Activated gamma-delta T cell (primary cell): ENCODE results near the gene NCAM2.

Experiments
- DNase-seq: peaks from one replicate; lab custom pipeline; 2025; lab: John Stamatoyannopoulos, UW

The NCAM2 gene

GRCh38 chr21:21175798-21176334, 177.7 kb downstream of the NCAM2 start:
- DNase-seq: no peak

DNA sequence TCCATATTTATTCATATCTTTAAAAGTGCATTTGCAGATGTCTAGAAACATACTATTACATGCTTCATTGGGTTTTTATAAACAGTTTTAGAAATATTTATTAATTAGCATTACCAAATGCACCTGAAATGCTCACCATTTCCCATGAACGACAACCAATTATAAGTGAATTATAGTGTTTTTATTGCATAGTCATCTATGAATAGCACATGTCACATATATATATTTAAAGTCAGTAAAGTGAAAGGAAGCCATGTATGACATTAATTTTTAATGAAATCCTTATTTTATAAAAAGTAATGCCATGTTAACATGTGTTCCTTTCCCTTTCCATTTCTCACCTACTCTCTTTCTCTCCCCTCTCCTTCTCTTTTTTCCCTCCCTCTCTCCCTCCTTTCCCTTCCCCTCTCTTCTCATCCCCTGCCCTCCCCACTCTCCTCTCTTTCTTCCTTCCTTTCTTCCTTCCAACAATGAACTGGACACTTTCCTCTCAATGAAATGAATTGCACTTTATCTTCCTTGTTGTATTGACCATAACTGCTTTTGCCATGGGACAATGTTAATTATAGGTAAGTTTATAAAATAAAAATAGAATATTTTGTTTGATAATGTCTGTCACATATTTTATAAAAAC, 179.3 kb downstream of the NCAM2 start:
- no peak for DNase-seq

GRCh38 chr21:21179619-21180298, 181.6 kb downstream of the NCAM2 start:
- no peak for DNase-seq

DNA sequence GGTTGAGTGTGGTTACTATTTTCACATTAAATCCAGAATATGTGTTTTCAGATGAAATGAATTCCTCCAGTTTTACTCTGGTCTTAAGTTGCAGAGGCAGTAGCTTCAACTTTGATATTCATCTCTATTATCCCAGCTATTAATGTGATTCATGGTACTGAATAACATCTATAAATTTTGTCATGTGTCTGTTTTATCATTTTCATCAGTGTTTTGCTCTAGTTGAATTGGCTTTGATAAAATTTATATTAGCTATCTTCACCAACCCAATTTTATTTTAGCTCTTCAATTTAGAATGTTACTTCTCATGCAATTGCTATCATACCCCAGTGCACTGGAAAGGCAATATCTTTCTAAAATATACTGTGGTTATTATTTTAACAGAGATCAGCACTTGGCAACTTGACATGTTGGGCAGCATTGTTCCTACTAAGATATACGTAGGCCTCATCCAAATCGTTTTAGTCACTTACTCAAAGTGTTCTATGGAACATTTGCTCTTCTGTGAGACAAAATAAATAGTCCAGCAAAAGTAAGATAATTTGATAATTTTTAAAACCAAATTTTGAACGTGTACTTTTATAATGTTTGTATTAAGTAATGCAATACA, 184.3 kb downstream of the NCAM2 start:
- DNase-seq: no peak

- no peak for DNase-seq
Measured at GRCh38 chr21:21183092-21183491, 184.9 kb downstream of the NCAM2 start.

DNA sequence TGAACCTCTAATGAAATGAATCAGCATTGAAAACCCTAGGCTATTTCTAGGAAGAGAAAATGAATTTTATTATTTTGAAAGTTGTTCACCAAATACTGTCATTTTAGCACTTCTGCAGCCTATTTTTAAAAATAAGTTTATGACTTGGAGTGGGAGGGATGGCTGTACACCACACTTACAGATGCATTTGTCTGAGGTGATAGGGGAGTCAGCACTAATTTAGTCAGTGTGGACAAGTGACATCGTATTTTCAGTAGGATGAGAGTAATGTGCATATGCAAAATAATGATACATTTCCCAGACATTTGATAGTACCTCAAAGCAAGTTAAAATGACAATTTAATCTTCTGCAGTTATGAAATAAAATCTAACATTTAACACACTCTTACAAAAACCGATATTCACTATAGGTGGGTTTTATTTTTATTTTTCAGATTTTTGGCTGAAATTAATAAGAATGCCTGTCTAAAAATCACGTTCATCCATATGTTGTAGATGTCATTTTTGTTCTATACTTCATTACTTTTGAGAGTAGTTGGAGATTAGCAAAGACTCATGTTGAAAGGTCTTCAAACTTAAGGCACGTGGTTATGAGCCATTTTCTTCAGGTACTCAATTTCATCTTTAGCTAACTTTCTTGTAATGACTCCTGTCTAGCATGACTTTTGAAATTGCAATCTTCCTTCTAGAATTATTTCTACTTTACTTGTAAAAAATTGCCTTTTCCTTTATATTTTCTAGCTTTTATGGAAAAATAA, 186.7 kb downstream of the NCAM2 start:
- DNase-seq: no peak

DNA sequence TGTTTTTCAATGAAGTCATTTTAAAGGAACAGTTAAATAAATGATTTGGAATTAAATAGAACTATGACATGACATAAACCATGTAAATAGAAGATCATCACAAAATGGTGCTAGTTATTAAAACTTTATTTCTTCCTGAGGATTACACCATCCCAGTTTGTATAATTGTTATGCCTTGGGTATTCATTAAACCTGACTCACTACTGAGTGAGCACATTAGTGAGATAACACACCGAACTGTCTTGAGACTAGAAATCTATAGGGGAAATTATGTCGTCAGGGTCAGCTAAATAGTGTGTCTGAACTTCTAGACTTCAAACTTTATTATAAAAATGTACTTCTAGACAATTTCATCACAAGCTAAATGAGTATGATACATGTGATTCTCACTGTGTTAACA, 189.4 kb downstream of the NCAM2 start:
- no peak for DNase-seq

DNA sequence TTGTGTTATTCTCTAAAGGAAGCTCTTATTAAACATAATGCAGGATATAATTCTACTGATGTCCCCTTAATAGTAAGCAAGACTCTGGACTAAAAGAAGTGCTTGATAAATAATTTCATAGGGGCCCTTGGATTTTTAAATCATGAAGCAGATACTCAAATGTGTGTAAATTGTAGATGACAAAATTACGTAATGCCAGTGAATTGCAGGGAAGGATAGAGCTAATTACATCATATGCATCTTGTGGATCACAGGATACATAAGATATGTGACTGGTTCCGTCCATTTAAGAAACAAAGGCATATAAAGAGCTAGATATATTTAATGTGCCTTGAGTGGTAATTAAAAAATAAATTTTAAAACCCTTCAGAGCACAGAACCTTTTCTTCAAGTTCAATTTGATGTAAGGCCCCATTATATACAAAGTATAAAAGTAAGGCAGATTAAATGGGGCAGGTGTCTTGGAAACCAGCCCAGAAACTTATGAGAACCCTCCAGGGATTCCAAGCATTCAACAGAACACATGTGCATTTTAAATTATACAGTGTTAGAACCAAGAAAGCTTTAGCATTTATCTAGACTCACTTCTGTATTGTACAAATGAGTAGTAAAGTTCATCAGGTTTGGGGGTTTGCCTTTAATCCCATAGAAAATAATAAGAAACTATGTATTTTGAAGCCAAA, 190.4 kb downstream of the NCAM2 start:
- no peak for DNase-seq

- DNase-seq: no peak
Measured at GRCh38 chr21:21195417-21195943, 197.3 kb downstream of the NCAM2 start.

- no peak for DNase-seq
Measured at GRCh38 chr21:21196087-21196486, 197.9 kb downstream of the NCAM2 start.

GRCh38 chr21:21196848-21197247, 198.6 kb downstream of the NCAM2 start:
- DNase-seq: no peak

GRCh38 chr21:21199342-21200102, 201.3 kb downstream of the NCAM2 start:
- DNase-seq: no peak

DNA sequence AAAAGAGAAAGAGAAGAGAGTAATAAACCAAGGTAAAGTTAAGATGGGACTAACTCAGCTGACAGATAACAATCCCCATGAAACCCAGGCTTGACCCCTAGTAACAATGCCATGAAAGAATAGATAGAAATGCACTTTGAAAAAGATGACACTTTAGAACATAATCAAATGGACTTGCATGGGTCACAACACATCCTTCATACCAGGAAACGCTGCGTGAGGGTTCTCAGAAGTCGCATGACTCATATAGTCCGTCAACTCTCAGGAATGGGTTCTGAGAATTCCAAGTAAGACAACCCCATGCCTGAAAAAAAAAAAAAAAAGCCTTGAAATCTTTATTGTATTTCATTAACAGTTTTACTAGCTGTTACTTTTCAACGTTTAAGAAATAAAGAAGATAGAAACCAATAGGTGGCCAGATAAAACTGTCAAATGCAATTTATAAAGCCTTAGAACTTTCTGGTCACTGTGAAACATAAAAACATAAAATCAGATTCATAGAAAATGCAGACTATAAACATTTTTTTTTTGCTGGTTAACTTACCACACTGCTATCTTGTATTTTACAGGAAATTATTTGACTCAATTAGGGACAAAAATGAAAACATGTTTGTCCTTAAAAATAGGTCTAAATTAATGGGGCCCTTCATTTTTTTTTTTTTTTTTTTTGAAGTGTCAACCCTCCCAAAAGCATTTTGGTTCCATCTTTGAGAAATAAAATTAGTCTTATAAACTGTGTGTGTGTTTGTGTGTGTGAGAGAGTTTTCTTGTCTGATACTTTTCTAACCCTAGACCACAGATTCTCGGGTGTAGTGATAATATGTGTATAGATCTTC, 202.1 kb downstream of the NCAM2 start:
- DNase-seq: no peak

GRCh38 chr21:21200939-21201615, 202.9 kb downstream of the NCAM2 start:
- DNase-seq: no peak

GRCh38 chr21:21203822-21204339, 205.7 kb downstream of the NCAM2 start:
- no peak for DNase-seq

- no peak for DNase-seq
Measured at GRCh38 chr21:21204366-21204996, 206.3 kb downstream of the NCAM2 start.

DNA sequence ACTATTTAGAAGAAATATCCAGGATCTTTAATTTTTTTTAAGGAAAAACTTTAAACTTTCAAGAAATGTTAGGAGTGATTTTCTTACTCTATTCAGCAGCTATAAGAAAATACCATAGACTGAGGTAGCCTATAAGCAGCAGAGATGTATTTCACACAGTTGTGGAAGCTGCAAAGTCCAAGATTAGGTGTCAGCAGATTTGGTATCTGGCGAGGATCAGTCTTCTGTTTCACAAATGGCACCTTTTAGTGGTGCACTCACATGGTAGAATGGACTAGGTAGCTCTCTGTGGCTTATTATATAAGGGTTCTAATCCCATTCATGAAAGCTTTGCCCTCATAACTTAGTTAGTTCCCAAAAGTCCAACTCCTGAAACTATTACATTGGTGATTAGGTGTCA, 207.4 kb downstream of the NCAM2 start:
- DNase-seq: no peak

- DNase-seq: no peak
Measured at GRCh38 chr21:21210552-21210951, 212.3 kb downstream of the NCAM2 start.

DNA sequence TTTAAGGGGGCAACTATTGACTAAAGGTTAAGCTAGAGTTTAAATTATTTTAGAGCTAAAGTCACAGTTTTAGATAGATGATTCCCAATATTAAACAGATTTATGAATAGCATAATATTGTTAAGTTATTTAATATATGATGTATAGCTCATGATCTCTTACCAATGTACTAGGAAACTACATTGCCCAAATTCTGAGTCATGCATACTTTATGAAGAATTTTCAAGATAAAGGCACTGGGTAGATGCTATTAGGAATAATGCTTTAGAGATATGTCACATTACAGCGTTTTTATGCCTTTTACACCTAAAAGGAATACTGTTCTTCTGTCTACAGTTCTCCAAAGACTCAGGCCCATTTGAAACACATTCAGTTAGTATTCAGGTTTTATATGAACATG, 215.1 kb downstream of the NCAM2 start:
- no peak for DNase-seq
